Mucosa of gallbladder (tissue), 1 donor: ENCODE results near the gene ZNF280D. TPM values are rescaled to one million over a fixed set of nuclear protein-coding genes. Genes with fewer than 3 reads are reported as not detected.

Experiments used
- DNase-seq: peaks from one replicate; pipeline ENCODE4 v3.0.0-alpha.2; 2020; ENCODE audit warnings: low spot score
- total RNA-seq: library from RNA; stranded (reverse); gene quantifications from one replicate; pipeline ENCODE4 v1.2.1, GENCODE V29; 2021
- donor health status: DM: no; HTN: no; CAD: no.

The ZNF280D gene
- total RNA-seq, 1 donor from 2014 or later = 44.3 TPM

- no peak for DNase-seq
These were observed 101.5 kb downstream of the ZNF280D start for GRCh38 chr15:56631765-56632164.

DNA sequence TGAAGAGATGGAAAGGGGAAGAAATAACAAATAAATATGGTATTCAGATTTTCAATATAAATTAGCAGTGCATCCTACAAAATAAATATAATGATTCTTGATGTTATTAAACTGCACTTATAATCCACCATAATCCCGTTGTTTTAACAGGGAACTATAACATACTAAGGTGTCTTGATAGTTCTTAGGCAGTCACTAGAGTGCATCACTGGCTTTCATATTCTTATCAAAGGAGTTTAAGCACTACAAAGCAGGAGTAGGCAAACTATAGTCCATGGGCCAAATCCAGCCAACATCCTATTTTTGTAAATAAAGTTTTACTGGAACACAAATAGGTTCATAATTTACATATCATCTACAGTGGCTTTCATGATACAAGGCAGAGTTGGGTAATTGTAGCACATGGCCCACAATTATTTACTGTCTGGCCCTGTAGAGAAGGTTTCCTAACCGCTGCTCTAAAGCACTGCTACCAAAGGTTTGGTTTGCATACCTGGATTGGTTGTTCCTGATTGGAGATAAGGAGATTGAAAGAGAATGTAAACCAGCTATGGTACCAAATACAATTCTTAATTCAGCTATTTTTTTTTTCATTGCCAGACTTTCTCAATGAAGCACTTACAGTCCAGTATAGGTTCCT is 104.3 kb downstream of the ZNF280D start:
- DNase-seq = no peak

- no peak for DNase-seq
These were observed 113.4 kb downstream of the ZNF280D start for GRCh38 chr15:56619887-56620286.

DNA sequence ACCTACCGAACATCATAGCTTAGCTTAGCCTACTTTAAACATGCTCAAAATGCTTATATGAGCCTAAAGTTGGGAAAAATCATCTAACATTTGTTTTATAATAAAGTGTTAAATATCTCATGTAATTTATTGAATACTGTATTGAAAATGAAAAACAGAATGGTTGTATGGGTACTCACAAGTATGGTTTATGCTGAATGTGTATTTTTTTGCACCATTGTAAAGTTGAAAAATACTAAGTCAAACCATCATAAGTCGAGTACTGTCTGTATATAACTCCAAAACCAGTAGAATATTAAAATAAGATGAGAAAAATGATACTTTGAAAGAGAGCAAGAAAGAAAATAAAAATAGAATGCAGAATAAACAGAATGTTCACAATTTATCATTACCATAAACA is 115.7 kb downstream of the ZNF280D start:
- no peak for DNase-seq

DNA sequence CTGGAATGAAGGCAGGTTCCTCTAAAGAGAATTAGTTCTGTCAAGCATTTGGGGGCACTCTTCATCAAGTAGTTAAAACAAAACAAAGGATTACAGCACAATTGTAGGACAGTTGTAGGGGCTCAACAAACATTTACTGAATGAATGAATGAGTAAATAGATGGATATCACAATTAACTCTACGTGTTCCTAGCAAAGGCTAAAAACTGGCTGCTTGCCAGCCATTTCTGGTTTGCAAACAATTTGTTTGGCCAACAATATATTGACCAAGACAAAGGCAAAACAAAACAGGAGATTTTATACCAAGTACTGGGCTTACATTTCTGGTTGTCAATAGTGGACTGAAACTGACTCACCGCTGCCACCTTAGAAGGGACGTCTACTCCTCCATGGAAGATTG is 116.8 kb downstream of the ZNF280D start:
- no peak for DNase-seq

DNA sequence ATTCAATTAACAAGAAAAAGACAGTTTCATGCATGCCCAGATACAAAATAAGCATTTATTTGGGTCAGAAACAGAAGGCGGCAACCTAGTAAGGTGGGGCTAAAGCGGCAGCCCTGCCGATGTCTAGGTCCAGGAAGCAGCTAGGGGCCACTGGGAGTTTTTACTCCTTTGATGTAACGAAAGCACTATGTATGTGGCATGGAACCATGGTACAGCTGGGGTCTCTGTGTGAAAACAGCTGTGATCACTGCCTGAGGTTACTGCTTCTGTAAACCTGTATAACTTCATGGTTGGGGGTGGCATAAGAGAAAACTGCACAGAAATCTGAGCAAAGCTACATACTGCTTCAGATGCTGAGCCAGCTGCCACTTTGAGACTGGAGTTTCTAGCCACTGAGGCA is 119.5 kb downstream of the ZNF280D start:
- no peak for DNase-seq

DNA sequence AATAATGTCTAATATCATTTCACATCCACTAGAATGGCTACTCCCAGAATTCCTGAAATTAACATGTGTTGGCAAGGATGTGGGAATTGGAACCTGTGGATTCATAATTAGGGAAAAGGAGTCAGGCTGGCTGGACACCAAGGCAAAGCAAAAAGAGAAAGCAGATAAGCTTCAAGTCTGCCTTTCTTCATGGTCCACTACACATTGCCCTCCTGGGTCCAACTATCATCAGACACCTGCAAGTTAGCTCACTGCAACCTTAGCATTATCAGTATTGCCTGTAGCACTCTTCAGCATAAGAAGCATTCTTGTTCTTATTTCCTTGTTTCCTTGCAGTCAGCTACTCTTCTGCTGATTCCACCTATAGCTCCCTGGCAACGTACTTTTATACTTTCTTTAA is 124.3 kb downstream of the ZNF280D start:
- no peak for DNase-seq

- DNase-seq = no peak
These were observed 125.0 kb downstream of the ZNF280D start for GRCh38 chr15:56608140-56608778.

DNA sequence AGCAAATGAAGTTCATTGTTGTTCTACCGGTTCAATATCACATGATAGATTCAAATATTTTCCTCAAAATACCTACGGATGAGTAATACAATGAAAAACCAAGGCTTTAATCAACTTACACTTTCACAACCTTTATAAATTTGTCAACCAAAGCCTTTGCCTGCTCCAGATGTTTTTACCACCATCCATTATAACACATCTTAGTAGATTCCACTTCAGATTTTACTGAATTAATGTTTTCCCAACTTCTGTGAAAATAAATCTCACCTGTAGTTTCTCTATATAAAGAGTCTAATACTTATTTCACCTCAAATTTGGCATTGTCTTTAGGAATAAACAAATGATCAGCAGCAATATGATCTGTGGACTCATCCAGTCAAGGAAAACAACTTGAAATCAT is 131.1 kb downstream of the ZNF280D start:
- DNase-seq = no peak

DNA sequence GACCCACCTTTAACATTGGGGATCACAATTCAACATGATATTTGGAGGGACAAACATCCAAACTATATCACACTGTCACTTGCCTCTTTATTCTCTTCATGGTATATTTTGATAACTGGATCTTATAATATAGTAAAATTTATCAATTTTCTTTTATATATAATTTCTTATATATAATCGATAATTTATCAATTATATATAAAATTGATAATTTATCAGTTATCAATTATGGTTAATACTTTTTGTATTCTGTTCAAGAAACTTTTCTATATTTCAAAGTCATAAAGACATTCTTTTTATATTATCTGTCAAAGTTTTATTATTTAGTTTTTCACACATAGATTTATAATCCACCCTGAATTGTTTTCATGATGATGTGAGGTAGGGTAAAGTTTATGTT is 132.9 kb downstream of the ZNF280D start:
- no peak for DNase-seq

GRCh38 chr15:56598991-56599390 is 134.3 kb downstream of the ZNF280D start:
- no peak for DNase-seq

DNA sequence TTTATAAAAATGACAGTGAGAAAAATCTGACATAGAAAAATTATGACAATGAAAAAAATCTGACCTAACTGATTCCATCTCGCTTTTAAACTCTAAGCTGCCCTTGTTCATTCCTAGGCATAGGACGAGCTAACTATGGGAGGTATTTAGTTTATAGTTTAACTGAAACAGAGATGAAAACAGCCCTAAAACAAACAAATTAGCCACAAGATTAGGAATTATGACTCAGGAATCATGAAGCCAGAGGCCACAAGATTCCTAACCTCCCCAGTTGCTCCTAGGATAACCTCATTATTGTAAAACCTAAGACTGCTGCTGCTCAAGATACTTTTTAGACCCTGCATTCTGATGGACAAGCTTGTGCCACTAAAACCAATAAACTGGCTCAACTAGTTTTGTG is 145.6 kb downstream of the ZNF280D start:
- DNase-seq = no peak

DNA sequence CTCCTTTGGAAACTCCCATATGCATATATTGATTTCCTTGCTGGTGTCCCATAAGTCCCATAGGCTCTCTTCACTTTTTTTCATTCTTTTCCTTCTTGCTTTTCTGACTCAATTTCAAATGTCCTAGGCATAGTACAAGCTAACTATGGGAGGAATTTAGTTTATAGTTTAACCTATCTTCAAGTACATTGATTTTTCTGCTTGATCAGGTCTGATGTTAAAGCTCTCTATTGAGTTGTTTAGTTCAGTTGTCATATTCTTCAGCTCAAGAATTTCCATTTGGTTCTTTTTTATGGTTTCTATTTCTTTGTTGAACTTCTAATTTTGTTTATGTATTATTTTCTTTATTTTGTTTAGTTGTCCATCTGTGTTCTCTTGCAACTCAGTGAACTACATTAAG is 147.1 kb downstream of the ZNF280D start:
- no peak for DNase-seq

- no peak for DNase-seq
These were observed 150.5 kb downstream of the ZNF280D start for GRCh38 chr15:56582785-56583184.

Other genes starting within 250 kb of the ZNF280D start
- gene TCF12, start 185.1 kb upstream of the ZNF280D start, total RNA-seq = 112 TPM